K562 (cell line): ENCODE data around the gene EDEM1. TPM values are rescaled to one million over a fixed set of nuclear protein-coding genes. Genes with fewer than 3 reads are reported as not detected.

ENCODE experiments used
- ATAC-seq: fragments of 200-7000 bp; cut with Tn5 transposase; 3 replicates; pipeline ENCODE4 v1.9.1; 2020; ENCODE audit warnings: moderate library complexity
- BruUV-seq: library from RNA; stranded (reverse); fragments of 400-500 nt; replicated peaks from 2 replicates; lab custom pipeline; 2021; lab: Mats Ljungman, UMichigan
- CTCF ChIA-PET: fragments of 300-600 bp; formaldehyde crosslinking; extraction: SDS; loops from one replicate; lab custom pipeline; 2021; ENCODE audit warnings: low intra/inter-chr PET ratio; lab: Yijun Ruan, JAX
- POLR2A ChIA-PET: fragments of 300-600, 350-650 bp; sonication (Branson Sonifier 250); formaldehyde crosslinking; extraction: SDS; loops from one replicate; lab custom pipeline; 2021; ENCODE audit warnings: antibody characterized with exemption, inconsistent platforms; lab: Yijun Ruan, JAX
- DNase-seq, 4 experiments: peaks; one replicate each; pipeline versions ENCODE4 v3.0.0 to v3.0.0-alpha.2; 2011 to 2018; ENCODE audit warnings: low spot score in 3 of 4, mixed read lengths in 3 of 4; ENCODE audit errors: extremely low read depth in 1 of 4
- FAIRE-seq: peaks from 2 replicates; lab custom pipeline; 2011; peaks lifted over from hg19 to GRCh38; lab: Jason Lieb, UNC
- H2AFZ ChIP-seq: 2 replicates; pipeline ENCODE4 v1.6.0; 2011; ENCODE audit warnings: low read depth, low read length, control low read depth, inconsistent platforms
- H3K27ac ChIP-seq: fragments of 200-600 bp; 3 replicates; pipeline ENCODE4 v1.8.0; 2011; ENCODE audit warnings: low read depth, mild to moderate bottlenecking, control low read depth, inconsistent platforms, low read length, moderate library complexity, mixed read lengths; ENCODE audit errors: extremely low read depth
- H3K27me3 ChIP-seq, 2 experiments: fragments of 300-600 bp in 1 of 2; 2 replicates in 1 of 2; 3 replicates in 1 of 2; pipeline versions ENCODE4 v1.6.0 to v1.8.0; 2011; ENCODE audit warnings: inconsistent platforms in 2 of 2, low read length in 2 of 2, mild to moderate bottlenecking in 1 of 2, mixed read lengths in 1 of 2, moderate library complexity in 1 of 2; ENCODE audit not compliant: control insufficient read depth in 2 of 2, insufficient read depth in 2 of 2
- H3K36me3 ChIP-seq: fragments of 300-600 bp; 3 replicates; pipeline ENCODE4 v1.8.0; 2011; ENCODE audit warnings: mild to moderate bottlenecking, low read length, inconsistent platforms; ENCODE audit not compliant: control insufficient read depth, insufficient read depth
- H3K4me1 ChIP-seq, 2 experiments: fragments of 200-600 bp in 1 of 2; replicated peaks in 1 of 2; 2 replicates in 1 of 2; 3 replicates in 1 of 2; pipeline versions ENCODE4 v1.5.1 to v1.8.0; 2011; ENCODE audit warnings: inconsistent platforms in 2 of 2, low read length in 2 of 2, mild to moderate bottlenecking in 1 of 2, mixed read lengths in 1 of 2, moderate library complexity in 1 of 2; ENCODE audit not compliant: control insufficient read depth in 2 of 2, insufficient read depth in 2 of 2
- H3K4me2 ChIP-seq: 2 replicates; pipeline ENCODE4 v1.6.1; 2011; ENCODE audit warnings: low read length, control low read depth, inconsistent platforms, mixed read lengths; ENCODE audit not compliant: insufficient read depth
- H3K4me3 ChIP-seq: fragments of 200-600 bp; sonication (generic), shearing (Covaris generic); 2 replicates; pipeline ENCODE4 v1.5.1; 2016; ENCODE audit warnings: control low read depth, inconsistent platforms
- H3K79me2 ChIP-seq: fragments of 200-600 bp; 3 replicates; pipeline ENCODE4 v1.8.0; 2011; ENCODE audit warnings: low read length, inconsistent platforms; ENCODE audit not compliant: control insufficient read depth, insufficient read depth
- H3K9ac ChIP-seq, 2 experiments: 2 replicates each; pipeline versions ENCODE4 v1.6.0 to v1.6.1; 2011; ENCODE audit warnings: low read depth in 2 of 2, low read length in 2 of 2, control low read depth in 1 of 2, inconsistent platforms in 1 of 2, mild to moderate bottlenecking in 1 of 2, mixed read lengths in 1 of 2; ENCODE audit not compliant: insufficient read depth in 1 of 2
- H3K9me1 ChIP-seq: one replicate; pipeline ENCODE4 v1.6.0; 2011; ENCODE audit warnings: inconsistent platforms, mild to moderate bottlenecking, low read length, moderate library complexity; ENCODE audit not compliant: control insufficient read depth, insufficient read depth
- H3K9me3 ChIP-seq: replicated peaks from 2 replicates; pipeline ENCODE4 v1.5.1; 2011; ENCODE audit warnings: low read depth, low read length, inconsistent platforms; ENCODE audit not compliant: control insufficient read depth, insufficient read depth
- H4K20me1 ChIP-seq: replicated peaks from 2 replicates; pipeline ENCODE4 v1.6.1; 2011; ENCODE audit warnings: low read length, inconsistent platforms, mixed read lengths; ENCODE audit not compliant: control insufficient read depth, insufficient read depth
- BCOR ChIP-seq: fragments of 450-650 bp; IDR thresholded peaks from 2 replicates; pipeline ENCODE4 v1.6.1; 2016
- CAMTA2 ChIP-seq: fragments of 250-450 bp; sonication (Bioruptor Pico); conservative IDR thresholded peaks from 2 replicates; pipeline ENCODE4 v1.5.1; 2022
- GABPB1 ChIP-seq: sonication (generic); formaldehyde crosslinking; IDR thresholded peaks from 2 replicates; pipeline ENCODE4 v1.8.0; 2022; ENCODE audit warnings: mild to moderate bottlenecking, missing genetic modification reagents
- GATA2 ChIP-seq: sonication (generic); formaldehyde crosslinking; IDR thresholded peaks from 2 replicates; pipeline ENCODE4 v1.4.0; 2020; ENCODE audit warnings: mild to moderate bottlenecking, missing genetic modification reagents
- HNRNPUL1 ChIP-seq: fragments of 200-400 bp; formaldehyde crosslinking; IDR thresholded peaks from 2 replicates; pipeline ENCODE4 v1.6.1; 2017; ENCODE audit warnings: low read length
- L3MBTL2 ChIP-seq: fragments of 450-650 bp; IDR thresholded peaks from 2 replicates; pipeline ENCODE4 v1.6.1; 2016; ENCODE audit warnings: mild to moderate bottlenecking, moderate library complexity
- MCM3 ChIP-seq: fragments of 450-650 bp; IDR thresholded peaks from 2 replicates; pipeline ENCODE4 v1.6.1; 2016
- MTA3 ChIP-seq: fragments of 450-650 bp; formaldehyde crosslinking; IDR thresholded peaks from 2 replicates; pipeline ENCODE4 v1.6.1; 2017; ENCODE audit warnings: mild to moderate bottlenecking, borderline replicate concordance
- RBM39 ChIP-seq: fragments of 200-400 bp; formaldehyde crosslinking; optimal IDR thresholded peaks from 2 replicates; pipeline ENCODE3; 2018; ENCODE audit warnings: low read depth, low read length
- ZNF444 ChIP-seq: fragments of 250-450 bp; sonication (Bioruptor Pico); IDR thresholded peaks from 2 replicates; pipeline ENCODE4 v1.4.0; 2020; ENCODE audit warnings: mild to moderate bottlenecking, moderate library complexity
- WGBS: fragments of 100-300 bp; shearing (Covaris generic); methylation state at CpG from one replicate; pipeline ENCODE4 v1.1.6; 2016; ENCODE audit warnings: low coverage, mixed read lengths; ENCODE audit not compliant: insufficient coverage; ENCODE audit errors: missing lambda C conversion rate; 5-methylcytosine and 5-hydroxymethylcytosine counted together
- in situ Hi-C: fragments of 300-500 bp; cut with MboI; formaldehyde crosslinking; loops from 4 replicates; pipeline ENCODE4 v1.15.0; 2018; ENCODE audit warnings: inconsistent platforms, mixed read lengths
- intact Hi-C: fragments of 100-400 bp; cut with micrococcal nuclease; formaldehyde crosslinking; loops from 2 replicates; pipeline ENCODE4 v1.14.2; 2022
- polyA plus RNA-seq, 8 experiments: library from polyadenylated mRNA; depleted of rRNA in 4 of 8; stranded (reverse) in 5 of 8; unstranded in 3 of 8; fragments of >200 nt; fragmentation: Nextera tagmentation in 2 of 8; fragmentation: Illumina TruSeq in 1 of 8; extraction: Ambion mirVana in 2 of 8; extraction: Trizol in 1 of 8; gene quantifications; 2 replicates each; pipeline versions ENCODE4 v1.2.1 to v1.2.3, GENCODE V29; 2011 to 2014; ENCODE audit warnings: inconsistent platforms in 1 of 8, missing spikeins in 1 of 8
- total RNA-seq, 7 experiments: library from RNA; depleted of rRNA in 6 of 7; stranded (reverse); fragments of >200 nt in 6 of 7; fragmentation: Illumina TruSeq in 2 of 7; extraction: Trizol in 2 of 7; gene quantifications; 2 replicates each; pipeline versions ENCODE4 v1.2.1 to v1.2.3, GENCODE V29; 2011 to 2021; ENCODE audit warnings: low replicate concordance in 1 of 7
- TF ChIP-seq, protein P1 (sequence below): fragments of 450-650 bp; IDR thresholded peaks from 2 replicates; pipeline ENCODE4 v1.6.1; 2016; ENCODE audit warnings: low read depth, mild to moderate bottlenecking, moderate library complexity
- TF ChIP-seq, protein P2 (sequence below), 2 experiments: IDR thresholded peaks; 2 replicates each; pipeline ENCODE4 v1.6.1; 2011; ENCODE audit warnings: borderline replicate concordance in 1 of 2, control low read depth in 1 of 2, low read depth in 1 of 2, low read length in 1 of 2, mild to moderate bottlenecking in 1 of 2, mixed read lengths in 1 of 2, moderate library complexity in 1 of 2; ENCODE audit not compliant: insufficient read depth in 1 of 2, insufficient read length in 1 of 2, poor library complexity in 1 of 2, severe bottlenecking in 1 of 2; ENCODE audit errors: extremely low read depth in 1 of 2
- TF ChIP-seq, protein P3 (sequence below): IDR thresholded peaks from 2 replicates; pipeline ENCODE4 v1.6.1; 2014; ENCODE audit warnings: antibody characterized with exemption

Gene EDEM1
- total and polyA plus RNA-seq, 9 of the 15 experiments (the other 6 are each of a cell fraction or from before 2014, with no cell fraction given): 6.2 to 36.7 (median 14.3) TPM

DNA sequence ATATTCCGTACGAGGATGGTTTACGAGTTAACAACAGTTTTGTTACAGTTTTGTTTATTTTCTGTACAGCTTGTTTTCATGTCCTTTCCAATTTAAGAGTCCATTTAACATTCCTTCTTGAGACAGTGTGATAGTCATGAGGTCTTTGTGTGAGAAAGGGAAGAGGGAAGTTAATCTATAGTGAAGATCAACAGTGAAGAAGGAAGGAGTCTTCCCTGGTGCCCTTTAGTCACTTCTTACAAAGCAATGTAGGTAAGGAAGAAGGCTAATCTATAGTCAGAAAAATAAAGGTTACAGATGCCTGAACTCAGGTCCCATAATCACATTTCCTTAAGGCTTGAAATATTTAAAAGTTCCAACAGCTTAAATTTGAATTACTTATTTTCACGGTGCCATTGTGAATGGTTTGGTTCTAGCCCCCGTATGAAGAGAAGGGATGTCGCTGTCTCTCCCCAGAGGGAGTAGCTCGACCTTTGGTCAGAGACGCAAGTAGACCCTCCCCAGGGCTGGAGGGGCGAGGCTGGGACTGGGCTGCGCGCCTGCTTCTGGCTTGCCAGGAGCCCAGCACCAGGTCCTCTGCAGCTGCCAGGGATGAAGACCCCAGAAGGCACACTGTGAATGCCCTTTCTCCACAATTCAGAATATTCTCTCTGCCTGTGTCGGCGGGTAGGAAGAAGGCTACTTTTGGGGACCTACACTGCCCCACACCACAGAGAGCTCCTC is 34.9 kb downstream of the EDEM1 start:
- no peak; the same call in 2 of the 3 replicates for ATAC-seq
- CTCF ChIA-PET: no interaction called here
- H3K36me3 ChIP-seq: peaks cover 12% of the 10 kb centered on the region; the same call in 1 of the 3 replicates

More for the DNA sequence above, 34.9 kb downstream of the EDEM1 start:
- Histone ChIP-seq H3K4me3 (no peak overlapping the region), H3K9me1 (no peaks in the 10 kb centered on the region), H3K9ac (no peak overlapping the region; a peak in 1 of 4 replicates), H3K4me2 (no peak overlapping the region), H3K4me1 (peaks cover 0 to 3% of the 10 kb centered on the region in 2 experiments; a peak in 2 of 5 replicates)
- no peak for FAIRE-seq
- in situ Hi-C loops: no loop called here
- intact Hi-C loops: loop anchor here (10.0 kb wide), 3 partner anchors 202 to 512 kb away; no protein-coding TSS in a partner anchor
- POLR2A ChIA-PET: interaction anchor here (0.5 to 1.3 kb wide), 6 partner anchors 10 to 55 kb away, joined by 3 to 4 read pairs (median 3); no protein-coding TSS in a partner anchor
- DNase-seq: no peak
- TF ChIP-seq, protein P1, sequence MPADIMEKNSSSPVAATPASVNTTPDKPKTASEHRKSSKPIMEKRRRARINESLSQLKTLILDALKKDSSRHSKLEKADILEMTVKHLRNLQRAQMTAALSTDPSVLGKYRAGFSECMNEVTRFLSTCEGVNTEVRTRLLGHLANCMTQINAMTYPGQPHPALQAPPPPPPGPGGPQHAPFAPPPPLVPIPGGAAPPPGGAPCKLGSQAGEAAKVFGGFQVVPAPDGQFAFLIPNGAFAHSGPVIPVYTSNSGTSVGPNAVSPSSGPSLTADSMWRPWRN: no peak
- TF ChIP-seq MCM3: no peak
- no peak for TF ChIP-seq MTA3
- no peak for TF ChIP-seq L3MBTL2
- TF ChIP-seq GATA2 (CRISPR knock-in tag): no peak
- no peak for TF ChIP-seq RBM39
- TF ChIP-seq, protein P2, sequence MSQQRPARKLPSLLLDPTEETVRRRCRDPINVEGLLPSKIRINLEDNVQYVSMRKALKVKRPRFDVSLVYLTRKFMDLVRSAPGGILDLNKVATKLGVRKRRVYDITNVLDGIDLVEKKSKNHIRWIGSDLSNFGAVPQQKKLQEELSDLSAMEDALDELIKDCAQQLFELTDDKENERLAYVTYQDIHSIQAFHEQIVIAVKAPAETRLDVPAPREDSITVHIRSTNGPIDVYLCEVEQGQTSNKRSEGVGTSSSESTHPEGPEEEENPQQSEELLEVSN (IDR thresholded peaks at IDR 0.05; ENCODE audit: borderline replicate concordance in 1 of 2, extremely low read depth in 1 of 2, insufficient read depth in 1 of 2, insufficient read length in 1 of 2, low read depth in 1 of 2, low read length in 1 of 2, poor library complexity in 1 of 2, severe bottlenecking in 1 of 2): no peak
- no peak for TF ChIP-seq ZNF444 (CRISPR knock-in tag)
- no peak for TF ChIP-seq CAMTA2
- no peak for TF ChIP-seq BCOR
- TF ChIP-seq, protein P3, sequence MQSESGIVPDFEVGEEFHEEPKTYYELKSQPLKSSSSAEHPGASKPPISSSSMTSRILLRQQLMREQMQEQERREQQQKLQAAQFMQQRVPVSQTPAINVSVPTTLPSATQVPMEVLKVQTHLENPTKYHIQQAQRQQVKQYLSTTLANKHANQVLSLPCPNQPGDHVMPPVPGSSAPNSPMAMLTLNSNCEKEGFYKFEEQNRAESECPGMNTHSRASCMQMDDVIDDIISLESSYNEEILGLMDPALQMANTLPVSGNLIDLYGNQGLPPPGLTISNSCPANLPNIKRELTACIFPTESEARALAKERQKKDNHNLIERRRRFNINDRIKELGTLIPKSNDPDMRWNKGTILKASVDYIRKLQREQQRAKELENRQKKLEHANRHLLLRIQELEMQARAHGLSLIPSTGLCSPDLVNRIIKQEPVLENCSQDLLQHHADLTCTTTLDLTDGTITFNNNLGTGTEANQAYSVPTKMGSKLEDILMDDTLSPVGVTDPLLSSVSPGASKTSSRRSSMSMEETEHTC: no peak
- TF ChIP-seq HNRNPUL1: no peak
- no peak for TF ChIP-seq GABPB1 (CRISPR knock-in tag)
- TF ChIP-seq, all 486 proteins: peak for 0
- Histone ChIP-seq H2AFZ (no peak overlapping the region), H4K20me1 (no peaks in the 10 kb centered on the region), H3K27me3 (peaks cover 2 to 9% of the 10 kb centered on the region in 2 experiments; a peak in 2 of 5 replicates), H3K27ac (no peak overlapping the region), H3K9me3 (no peaks in the 10 kb centered on the region), H3K79me2 (no peaks in the 10 kb centered on the region)
- BruUV-seq: no TSS peak
- 58% methylated on average over 13 of the region's 13 CpGs for WGBS
